Progenitor cell of endocrine pancreas (in vitro differentiated cells): Measurements from ENCODE around the gene SLC45A1. TPM values are rescaled to one million over a fixed set of nuclear protein-coding genes. Genes with fewer than 3 reads are reported as not detected.

ENCODE experiments used
- DNase-seq: peaks from one replicate; pipeline ENCODE4 v3.0.0; 2021; ENCODE audit warnings: low spot score; ENCODE audit not compliant: unreplicated experiment
- H3K27ac Mint-ChIP-seq: 2 replicates; pipeline ENCODE4 v1.8.0; 2021; ENCODE audit warnings: mild to moderate bottlenecking, moderate library complexity, mixed read lengths
- H3K27me3 Mint-ChIP-seq: 2 replicates; pipeline ENCODE4 v1.8.0; 2021; ENCODE audit warnings: mixed read lengths
- H3K36me3 Mint-ChIP-seq: 2 replicates; pipeline ENCODE4 v1.8.0; 2022; ENCODE audit warnings: mixed read lengths; ENCODE audit not compliant: insufficient read depth
- H3K4me1 Mint-ChIP-seq: 2 replicates; pipeline ENCODE4 v1.8.0; 2021; ENCODE audit warnings: low read depth, mixed read lengths
- H3K4me3 Mint-ChIP-seq: 2 replicates; pipeline ENCODE4 v1.8.0; 2021; ENCODE audit warnings: low read depth, mild to moderate bottlenecking, moderate library complexity, mixed read lengths
- H3K9me3 Mint-ChIP-seq: 2 replicates; pipeline ENCODE4 v1.8.0; 2021; ENCODE audit warnings: low read depth, mixed read lengths
- total RNA-seq: library from RNA; stranded (reverse); gene quantifications from 2 replicates; pipeline ENCODE4 v1.2.1, GENCODE V29; 2021
- TF ChIP-seq, protein P1 (sequence below): fragments of 200-600 bp; sonication (generic); IDR thresholded peaks from one replicate; pipeline ENCODE4 v1.5.0; 2021; ENCODE audit warnings: antibody characterized with exemption, mild to moderate bottlenecking; ENCODE audit not compliant: unreplicated experiment

The SLC45A1 gene
- total RNA-seq, 1 donor from 2014 or later: 0.86 TPM

DNA sequence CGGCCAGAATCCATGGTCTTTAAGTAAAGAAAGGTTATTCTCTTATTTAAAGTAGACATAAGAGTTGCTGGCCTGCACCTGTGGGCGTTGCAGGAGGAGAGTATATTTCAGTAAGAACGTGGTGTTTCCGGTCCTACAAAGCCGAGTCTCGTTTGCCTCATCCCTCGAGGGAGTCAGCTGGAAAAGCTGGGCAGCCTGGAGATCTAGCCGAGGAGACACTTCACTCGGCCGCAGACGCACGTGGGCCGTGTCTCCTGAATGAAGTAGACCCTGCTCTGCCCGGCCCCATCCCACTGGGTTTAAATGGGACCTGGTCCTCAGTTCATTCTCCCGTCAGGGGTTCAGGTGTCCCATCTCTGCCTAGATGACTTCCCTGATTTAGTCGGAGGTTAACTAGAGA is 14.9 kb downstream of the SLC45A1 start:
- no peak for DNase-seq
- no peak overlapping the region for H3K4me3 Mint-ChIP-seq
- H3K27ac Mint-ChIP-seq: no peak overlapping the region
- peaks cover 3% of the 10 kb centered on the region for H3K9me3 Mint-ChIP-seq
- TF ChIP-seq, protein P1, sequence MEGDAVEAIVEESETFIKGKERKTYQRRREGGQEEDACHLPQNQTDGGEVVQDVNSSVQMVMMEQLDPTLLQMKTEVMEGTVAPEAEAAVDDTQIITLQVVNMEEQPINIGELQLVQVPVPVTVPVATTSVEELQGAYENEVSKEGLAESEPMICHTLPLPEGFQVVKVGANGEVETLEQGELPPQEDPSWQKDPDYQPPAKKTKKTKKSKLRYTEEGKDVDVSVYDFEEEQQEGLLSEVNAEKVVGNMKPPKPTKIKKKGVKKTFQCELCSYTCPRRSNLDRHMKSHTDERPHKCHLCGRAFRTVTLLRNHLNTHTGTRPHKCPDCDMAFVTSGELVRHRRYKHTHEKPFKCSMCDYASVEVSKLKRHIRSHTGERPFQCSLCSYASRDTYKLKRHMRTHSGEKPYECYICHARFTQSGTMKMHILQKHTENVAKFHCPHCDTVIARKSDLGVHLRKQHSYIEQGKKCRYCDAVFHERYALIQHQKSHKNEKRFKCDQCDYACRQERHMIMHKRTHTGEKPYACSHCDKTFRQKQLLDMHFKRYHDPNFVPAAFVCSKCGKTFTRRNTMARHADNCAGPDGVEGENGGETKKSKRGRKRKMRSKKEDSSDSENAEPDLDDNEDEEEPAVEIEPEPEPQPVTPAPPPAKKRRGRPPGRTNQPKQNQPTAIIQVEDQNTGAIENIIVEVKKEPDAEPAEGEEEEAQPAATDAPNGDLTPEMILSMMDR: no peak
- H3K27me3 Mint-ChIP-seq: no peaks in the 10 kb centered on the region
- no peaks in the 10 kb centered on the region for H3K4me1 Mint-ChIP-seq
- H3K36me3 Mint-ChIP-seq: no peaks in the 10 kb centered on the region

DNA sequence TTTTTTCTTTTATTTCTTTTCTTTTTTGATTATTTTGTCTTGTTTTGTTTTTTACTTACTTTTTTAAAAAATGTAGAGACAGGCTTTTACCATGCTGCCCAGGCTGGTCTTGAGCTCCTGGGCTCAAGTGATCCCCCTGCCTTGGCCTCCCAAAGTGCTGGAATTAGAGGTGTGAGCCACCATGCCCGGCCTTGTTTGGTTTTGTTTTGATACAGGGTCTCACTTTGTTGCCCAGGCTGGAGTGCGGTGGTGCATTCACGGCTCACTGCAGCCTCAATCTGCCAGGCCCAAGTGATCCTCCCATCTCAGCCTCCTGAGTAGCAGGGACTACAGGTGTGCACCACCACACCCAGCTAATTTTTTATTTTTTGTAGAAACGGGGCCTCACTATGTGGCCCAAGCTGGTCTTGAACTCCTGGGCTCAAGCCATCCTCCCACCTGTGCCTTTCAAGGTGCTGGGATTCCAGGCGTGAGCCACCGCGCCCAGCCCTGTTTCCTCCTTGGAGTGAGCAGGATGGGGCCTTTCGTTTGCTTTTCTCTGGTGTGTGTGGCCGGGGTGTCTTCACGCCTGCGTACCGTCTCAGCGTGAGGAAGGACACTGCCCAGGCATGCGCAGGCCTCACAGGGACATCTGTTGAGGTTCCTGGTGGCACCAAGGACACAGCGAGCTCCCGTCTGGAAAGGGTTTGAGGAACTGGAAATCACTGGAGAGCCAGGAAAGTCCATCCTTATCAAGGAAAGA is 15.5 kb downstream of the SLC45A1 start:
- Mint-ChIP-seq H3K36me3 (no peaks in the 10 kb centered on the region), H3K27ac (no peak overlapping the region), H3K4me3 (no peak overlapping the region), H3K4me1 (no peaks in the 10 kb centered on the region), H3K27me3 (no peaks in the 10 kb centered on the region), H3K9me3 (peaks cover 3% of the 10 kb centered on the region)
- TF ChIP-seq, protein P1: no peak
- DNase-seq: no peak

DNA sequence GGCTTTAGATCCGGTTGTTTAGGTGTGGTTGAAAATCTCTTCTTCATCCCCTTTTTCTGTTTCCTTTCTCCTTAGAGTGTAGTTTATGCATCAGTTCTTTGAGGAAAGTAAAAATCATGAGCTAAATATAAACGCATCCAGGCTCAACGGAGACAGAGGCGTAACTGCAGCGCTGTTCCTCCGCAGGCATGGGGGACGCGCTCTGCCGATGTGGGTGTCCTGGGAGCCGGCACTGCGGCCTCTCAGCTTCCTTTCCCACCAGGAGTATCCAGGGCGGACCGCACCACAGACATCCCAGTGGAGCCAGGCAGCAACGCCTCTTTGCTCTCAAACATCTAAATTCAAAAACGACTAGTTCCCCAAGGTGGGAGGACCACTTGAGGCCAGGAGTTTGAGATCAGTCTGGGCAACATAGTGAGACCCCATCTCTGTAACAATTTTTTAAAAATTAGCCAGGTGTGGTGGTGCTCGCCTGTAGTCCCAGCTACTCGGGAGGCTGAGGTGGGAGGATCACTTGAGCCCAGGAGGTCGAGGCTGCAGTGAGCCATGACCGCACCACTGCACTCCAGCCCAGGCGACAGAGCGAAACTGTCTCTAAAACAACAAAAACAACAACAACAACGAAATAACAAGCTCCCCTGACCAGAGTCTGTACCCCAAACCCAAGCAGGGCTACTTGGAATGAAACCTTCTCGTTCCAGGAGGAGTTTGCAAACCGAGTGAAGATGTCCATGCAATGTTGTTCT is 16.4 kb downstream of the SLC45A1 start:
- Mint-ChIP-seq H3K4me1 (no peaks in the 10 kb centered on the region), H3K4me3 (no peak overlapping the region), H3K27me3 (no peaks in the 10 kb centered on the region), H3K36me3 (no peaks in the 10 kb centered on the region), H3K9me3 (peaks cover 3% of the 10 kb centered on the region), H3K27ac (no peak overlapping the region)
- TF ChIP-seq, protein P1: no peak
- DNase-seq: no peak

DNA sequence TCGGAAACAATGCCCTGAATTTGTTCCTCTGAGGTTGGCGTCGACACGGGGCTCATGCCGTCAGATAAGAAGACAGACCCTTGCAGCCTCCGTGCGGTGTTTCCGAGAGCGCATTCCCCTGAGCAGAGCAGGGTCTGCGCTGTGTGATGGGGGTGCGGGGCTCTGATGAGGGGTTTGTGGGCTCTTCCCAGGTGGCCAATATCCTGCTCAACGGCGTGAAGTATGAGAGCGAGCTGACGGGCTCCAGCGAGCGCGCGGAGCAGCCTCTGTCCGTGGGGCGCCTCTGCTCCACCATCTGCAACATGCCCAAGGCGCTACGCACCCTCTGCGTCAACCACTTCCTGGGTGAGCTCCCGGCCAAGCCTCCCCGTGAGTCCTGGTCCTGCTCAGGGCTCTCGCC is 17.3 kb downstream of the SLC45A1 start:
- TF ChIP-seq, protein P1: no peak
- Mint-ChIP-seq H3K27ac (no peak overlapping the region), H3K36me3 (peaks cover 1% of the 10 kb centered on the region), H3K4me1 (no peaks in the 10 kb centered on the region), H3K4me3 (no peak overlapping the region), H3K27me3 (no peaks in the 10 kb centered on the region), H3K9me3 (peaks cover 3% of the 10 kb centered on the region)
- DNase-seq: no peak

DNA sequence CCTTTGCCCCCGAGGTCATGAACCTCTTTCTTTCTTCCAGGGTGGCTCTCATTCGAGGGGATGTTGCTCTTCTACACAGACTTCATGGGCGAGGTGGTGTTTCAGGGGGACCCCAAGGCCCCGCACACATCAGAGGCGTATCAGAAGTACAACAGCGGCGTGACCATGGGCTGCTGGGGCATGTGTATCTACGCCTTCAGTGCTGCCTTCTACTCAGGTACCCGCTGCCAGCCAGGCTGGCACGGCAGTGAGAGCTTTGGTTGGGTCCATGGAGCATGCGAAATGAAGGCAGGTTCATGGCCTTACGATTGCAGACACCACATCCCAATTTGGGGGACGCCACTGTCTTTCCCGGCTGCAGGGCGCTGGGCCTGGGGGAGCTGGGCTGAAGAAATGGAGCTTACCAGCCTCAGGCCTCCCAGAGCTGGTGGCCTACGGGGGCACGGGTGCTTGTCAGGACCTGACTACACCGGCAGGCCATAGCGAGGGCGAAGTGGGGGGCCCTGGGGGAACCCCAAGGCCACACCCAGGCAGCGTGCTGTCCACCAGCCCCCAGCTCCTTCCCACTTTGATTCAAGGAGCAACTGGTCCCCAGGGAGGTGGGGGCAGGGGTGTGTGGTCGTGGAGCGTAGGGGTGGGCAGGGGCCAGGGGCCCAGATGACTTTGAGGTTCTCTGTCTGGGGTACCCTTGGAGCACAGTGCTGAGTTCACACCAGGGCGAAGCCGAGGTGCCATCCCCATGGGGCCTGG is 20.0 kb downstream of the SLC45A1 start:
- no peak overlapping the region for H3K4me3 Mint-ChIP-seq
- no peak for DNase-seq
- H3K36me3 Mint-ChIP-seq: peaks cover 1% of the 10 kb centered on the region
- no peak overlapping the region for H3K27ac Mint-ChIP-seq
- peaks cover 3% of the 10 kb centered on the region for H3K9me3 Mint-ChIP-seq
- no peaks in the 10 kb centered on the region for H3K4me1 Mint-ChIP-seq
- TF ChIP-seq, protein P1: no peak
- no peaks in the 10 kb centered on the region for H3K27me3 Mint-ChIP-seq
